T follicular helper cell (primary cell): ENCODE measurements around the gene EFCAB9.
"Not testable (repeated sequence)": the region's sequence is repeated elsewhere in the genome, so short reads cannot be mapped to it uniquely, and the experiment has no call there.

Experiments
- DNase-seq: peaks from one replicate; pipeline ENCODE4 v3.0.0-alpha.2; 2020; ENCODE audit warnings: low read depth
- total RNA-seq, 2 experiments: gene quantifications; one replicate each; lab custom pipeline; 2026; lab: John Stamatoyannopoulos, UW

EFCAB9 gene
- total RNA-seq = 0 to 0.06 reads per million in 2 experiments

DNA sequence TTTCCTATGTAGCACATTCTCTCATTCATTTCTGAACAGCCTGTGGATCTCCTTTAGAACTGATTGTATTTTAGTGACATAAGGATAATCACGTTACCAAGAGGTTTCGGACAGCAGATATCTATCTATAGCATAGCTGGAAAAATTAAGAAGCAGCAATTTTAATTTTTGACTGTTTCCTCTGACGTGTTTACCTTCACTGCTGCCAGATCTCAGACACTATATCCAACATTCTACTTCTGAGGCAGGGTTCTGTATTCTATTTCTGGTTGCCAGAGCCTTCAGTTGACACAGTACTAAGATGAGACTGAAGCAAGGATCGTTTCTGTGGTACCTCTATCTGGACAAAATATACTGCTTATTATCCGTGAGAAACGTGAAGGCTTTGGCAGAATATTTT, at the start of gene EFCAB9:
Gene EFCAB9, plus strand, starts transcription at position 301 of the 400 bp plus-strand sequence. Its CDS starts 1 bp downstream, at position 302.
- no peak for DNase-seq

DNA sequence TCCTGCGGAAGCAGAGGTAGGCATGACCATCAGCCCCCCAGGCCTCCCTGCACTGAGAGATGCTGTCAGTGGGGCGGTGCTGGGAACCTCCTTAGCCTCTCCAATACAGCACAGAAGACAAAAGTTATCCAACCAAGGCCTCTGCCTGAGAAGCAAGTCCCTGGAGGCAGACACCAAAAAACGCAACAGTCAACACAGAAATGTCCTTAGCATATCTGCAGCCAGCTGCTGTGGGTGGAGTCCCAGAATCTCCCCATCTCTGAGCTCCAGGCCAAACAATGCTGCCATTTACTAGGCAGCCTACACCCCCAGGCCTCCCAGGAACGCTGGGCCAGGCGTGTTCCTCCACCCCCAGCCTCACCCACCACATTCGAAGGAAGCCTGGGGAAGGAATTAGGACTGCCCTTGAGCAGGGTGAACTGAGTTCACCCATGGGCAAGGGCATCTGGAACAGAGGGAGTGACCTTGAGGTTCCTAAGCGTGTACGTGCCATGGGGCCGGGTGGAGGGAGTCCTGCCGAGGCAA, 49.6 kb upstream of the EFCAB9 start:
- no peak for DNase-seq

DNA sequence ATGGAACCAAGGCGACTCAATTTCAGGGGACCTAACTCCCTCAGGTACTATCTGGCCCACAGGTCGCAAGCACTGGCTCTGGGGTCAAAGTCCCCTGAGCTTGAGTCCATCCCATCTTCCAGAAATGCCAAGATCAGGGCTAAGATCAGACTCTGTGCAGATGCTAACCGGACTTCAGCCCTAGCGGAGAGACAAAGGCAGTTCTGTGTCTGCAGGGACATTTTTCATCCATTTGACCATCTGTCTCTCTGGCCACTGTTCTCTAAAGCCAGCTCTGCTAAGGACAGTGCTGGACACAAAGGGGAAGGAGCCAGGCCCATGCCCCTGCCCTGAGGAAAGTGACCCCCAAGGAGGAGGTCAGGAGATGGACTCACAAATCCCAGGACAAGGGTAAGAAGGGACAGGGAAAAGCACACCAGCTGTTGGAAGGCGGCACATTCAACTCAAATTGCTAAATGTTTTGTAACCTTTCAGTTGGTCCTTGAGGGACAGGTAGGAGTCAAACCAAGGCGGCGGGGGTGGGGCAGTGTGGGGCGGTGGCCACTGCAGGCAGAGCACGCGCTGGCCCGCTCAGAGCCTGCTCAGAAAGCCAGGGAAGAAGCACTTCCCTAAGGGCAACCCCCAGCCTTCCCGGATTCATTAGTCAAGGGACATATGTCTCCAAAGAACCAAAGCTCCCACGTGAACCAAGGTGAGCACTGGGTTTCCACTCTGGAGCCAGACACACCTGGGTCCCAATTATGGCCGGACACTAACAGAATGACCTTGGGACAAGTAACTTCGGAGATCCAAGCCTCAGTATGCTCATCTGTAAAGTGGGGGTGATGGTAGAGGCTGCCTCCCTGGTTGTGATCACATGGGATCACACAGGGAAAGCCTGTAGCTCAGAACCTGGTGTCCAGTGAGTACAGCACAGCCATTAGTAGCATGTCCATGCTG, 48.8 kb upstream of the EFCAB9 start:
- DNase-seq = no peak

DNA sequence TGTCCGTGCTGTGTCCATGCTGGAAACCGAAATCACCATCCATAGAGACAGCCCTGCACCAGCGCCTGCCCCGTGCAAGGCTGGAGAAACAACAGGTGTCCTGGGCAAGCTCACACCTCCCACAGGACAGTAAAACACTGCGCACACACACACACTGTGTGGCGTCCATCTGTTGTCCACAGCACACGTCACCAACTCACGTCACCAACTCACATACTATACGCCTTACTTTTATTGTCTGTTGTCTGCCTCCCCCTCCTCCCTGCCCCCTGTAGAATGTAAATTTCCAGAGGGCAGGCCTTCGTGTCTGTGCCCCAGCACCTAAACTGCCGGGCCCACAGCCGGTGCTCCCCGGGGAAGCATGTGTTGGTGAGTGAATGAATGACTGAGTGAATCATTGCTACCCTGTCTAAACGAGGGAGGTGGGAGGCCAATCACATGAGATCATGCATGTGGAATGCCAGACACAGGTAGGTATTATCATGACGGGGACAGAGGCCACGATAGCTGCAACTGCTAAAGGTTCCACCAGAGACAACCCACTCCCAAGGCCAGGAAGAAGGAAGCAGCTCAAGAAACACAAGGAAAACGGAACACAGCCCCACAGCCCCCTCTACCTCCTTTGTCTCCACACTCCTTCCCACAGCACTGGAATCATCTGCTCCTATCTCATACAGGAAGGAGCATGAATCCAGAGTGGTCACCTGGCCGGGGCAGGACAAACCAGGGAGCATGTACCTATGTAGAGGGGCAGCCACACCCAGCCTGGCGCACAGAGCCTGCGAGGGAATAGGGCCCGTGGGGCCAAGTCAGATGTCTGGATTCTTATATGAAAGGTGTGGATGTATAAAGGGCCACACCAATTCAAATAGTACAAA, 47.9 kb upstream of the EFCAB9 start:
- DNase-seq = no peak

DNA sequence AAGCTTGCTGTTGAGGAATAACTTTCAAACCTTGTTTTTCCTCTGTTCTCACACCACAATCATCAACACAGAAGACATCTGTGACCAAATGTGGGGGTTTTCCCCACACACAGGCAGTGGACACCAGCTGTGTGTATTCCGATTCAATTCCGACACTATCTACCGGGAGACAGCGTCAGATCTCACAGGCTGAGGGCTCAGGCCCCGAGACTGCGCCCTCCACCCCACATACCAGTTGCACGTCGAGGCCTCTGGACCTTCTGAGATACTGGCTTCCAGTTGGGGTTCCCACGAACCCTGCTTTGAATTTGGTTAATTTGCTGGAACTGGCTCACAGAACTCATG, 47.3 kb upstream of the EFCAB9 start:
- no peak for DNase-seq

DNA sequence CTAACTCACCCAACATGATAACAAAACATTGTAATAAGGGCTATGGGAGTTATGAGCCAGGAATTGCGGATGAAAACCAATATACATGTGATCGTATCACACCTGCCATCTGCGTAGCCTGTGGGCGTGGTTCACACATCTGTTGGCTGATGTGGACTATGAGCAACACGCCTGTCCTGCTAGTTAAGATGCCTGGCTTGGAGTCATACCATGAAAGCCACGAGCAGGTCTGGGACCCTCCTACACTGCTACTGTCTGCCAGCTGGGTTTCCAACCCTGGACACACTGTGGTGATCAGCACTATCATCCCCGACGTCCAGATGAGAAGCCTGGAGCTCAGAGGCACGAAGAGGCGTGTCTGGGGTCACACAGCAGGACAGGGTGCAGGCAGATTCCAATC, 46.1 kb upstream of the EFCAB9 start:
- DNase-seq = no peak

DNA sequence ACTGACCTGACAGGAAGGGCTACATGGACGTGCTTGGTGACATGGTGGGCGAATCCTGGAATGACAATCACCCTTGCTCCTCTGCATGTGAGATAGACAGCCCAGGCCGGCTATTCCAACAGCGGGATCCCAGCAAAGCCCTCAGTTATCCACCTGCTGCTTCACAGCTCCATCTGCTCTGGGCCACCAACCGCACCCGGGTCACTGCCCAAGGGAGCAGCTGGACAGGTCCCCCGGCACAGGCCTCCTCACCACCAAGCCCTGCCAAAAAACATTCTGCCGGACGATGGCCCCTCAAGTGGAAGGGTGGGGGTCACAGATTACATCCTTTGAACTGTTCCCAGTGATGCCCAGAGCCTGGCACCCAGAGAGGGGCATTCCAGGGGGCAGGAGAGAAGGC, 45.6 kb upstream of the EFCAB9 start:
- no peak for DNase-seq

DNA sequence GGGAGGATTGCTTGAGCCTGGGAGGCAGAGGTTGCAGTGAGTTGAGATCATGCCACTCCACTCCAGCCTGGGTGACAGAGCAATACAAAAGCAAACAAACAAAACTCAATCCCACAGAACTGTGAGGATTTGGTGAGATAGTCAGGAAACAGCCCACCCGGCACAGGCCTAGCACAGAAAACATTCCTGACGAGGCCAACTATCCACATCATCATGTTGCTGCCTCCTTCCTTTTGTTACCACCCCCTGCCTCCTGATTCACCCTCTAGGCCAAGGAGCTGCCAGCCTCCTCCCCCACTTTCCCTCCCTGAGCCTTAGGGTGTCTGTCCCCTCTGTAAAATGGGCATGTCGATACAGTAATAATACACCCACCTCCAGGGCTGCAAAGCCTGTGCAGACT, 44.9 kb upstream of the EFCAB9 start:
- no peak for DNase-seq

DNA sequence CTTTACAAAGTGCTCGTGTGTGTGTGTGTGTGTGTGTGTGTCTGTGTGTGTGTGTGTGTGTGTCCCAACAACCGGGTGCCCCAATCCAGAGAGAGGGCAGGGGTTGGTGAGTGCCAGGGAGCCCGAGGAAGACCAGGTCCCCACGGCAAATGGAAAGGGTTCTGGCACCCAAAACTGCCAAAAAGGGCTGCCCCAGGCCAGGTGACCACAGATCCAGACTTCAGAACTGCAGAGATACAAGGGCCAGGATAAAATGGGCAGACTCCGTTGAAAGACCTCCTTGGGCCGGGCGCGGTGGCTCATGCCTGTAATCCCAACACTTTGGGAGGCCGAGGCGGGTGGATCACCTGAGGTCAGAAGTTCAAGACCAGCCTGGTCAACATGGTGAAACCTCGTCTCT, 44.5 kb upstream of the EFCAB9 start:
- DNase-seq = not testable (repeated sequence)

DNA sequence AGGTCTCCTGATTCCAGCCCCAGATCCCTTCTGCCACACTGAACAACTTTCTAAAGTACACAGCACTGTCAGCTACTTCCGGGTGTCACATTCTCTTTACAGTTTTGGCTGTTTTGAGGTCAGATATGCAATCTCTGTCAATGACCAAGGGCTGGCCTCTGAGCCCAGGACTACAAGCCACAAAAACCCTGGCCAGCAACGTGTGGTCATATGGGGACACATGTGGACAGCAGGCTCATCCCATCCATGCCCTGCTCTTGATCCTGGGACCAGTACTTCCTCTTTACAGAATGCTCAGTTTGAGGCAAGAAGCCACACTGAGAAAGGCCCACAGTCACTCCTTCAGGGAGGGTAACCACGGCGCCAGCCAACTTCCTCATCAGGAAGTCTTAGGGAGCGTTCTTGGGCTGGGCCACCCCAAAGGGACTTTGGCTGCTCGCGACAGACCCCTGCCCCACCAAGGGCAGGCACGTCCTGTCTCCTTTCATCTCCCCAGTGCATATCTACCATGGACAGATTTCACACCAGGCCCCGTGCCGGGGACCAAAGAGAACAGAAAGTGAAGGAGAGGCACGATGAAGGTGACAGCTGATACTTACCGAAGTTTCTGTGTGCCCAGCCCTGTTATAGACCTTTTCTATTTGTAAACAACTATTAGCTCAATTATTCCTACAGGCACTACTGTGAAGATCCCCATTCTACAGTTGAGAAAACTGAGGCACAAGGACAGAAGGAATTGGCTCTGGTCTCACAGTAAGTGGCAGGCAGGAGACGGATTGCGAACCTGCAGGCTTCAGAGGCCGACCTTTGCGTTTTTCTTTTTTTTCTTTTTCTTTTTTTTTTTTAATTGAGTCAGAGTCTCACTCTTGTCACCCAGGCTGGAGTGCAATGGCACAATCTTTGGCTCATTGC, 43.2 kb upstream of the EFCAB9 start:
- DNase-seq = no peak

DNA sequence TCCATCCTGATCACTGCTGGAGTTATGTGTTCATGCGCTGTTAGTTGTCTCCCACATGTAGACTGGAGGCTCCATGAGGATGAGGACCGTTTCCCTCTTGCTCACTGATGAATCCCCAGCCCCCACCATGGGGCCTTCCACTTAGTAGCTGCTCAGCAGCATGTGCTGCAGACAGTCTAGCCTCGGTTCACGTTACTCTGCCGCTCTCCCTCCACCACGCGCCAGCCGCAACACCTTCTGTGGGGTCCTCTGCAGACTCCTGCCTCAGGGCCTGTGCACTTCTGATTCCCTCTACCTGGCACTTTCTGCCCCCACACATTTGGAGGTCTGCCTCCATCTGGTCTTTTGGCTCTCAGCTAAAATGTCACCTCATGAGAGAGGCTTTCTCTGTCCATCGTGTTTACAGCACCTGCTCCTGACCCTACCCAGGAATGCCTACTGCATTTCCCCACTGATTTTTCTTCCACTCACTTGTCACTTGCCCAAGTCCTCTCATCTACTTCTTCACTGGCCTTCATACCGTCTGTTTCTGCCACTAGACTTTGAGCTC, 42.2 kb upstream of the EFCAB9 start:
- no peak for DNase-seq

DNA sequence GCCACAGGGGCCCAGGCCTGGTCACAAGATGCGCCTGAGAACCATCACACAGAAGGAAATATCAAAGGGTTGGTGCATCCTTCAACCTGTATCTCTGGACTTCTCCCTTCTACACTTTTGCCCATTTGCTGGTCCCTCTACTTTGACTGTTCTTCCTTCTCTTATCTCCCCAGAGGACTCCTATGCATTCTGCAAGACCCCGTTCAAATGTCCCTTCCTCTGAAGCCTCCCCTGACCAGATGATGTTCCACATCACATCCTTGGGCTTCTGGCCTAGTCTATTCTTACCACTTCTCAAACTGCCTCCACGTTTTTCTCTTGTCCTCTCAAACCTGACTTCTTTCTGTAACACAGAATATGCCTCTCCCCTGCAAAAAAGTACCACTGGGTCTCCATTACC, 40.3 kb upstream of the EFCAB9 start:
- DNase-seq = no peak

DNA sequence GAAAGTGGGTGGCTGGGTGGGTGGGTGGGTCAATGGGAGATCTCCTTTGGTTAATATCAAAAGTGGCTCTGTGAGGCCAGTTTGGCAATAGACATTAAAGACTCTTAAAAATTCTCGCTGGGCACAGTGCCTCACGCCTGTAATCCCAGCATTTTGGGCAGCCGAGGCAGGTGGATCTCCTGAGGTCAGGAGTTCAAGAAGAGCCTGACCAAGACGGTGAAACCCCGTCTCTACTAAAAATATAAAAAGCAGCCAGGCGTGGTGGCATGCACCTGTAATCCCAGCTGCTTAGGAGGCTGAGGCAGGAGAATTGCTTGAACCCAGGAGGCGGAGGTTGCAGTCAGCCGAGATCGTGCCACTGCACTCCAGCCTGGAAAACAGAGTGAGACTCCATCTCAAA, 38.9 kb upstream of the EFCAB9 start:
- not testable (repeated sequence) for DNase-seq

DNA sequence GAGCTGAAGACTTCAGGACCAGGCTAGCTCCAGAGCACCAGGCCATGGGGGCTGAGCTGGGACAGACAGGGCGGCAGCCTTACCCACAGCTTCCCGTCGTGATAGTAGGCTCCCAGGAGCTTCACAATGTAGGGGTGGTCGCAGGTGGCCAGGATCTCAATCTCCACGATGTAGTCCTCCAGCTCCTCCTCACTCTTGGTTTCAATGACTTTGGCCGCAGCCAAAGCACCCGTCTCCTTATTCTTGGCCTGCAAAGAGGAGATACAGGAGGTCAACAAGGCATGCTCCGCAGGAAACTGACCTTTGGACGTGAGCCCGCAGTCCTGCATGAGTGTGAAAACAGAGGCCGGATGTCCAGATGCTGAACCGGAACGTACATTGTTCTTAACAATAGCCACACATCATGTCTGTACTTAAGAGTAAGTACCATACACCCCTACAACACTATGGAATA, 37.4 kb upstream of the EFCAB9 start:
- DNase-seq = no peak

DNA sequence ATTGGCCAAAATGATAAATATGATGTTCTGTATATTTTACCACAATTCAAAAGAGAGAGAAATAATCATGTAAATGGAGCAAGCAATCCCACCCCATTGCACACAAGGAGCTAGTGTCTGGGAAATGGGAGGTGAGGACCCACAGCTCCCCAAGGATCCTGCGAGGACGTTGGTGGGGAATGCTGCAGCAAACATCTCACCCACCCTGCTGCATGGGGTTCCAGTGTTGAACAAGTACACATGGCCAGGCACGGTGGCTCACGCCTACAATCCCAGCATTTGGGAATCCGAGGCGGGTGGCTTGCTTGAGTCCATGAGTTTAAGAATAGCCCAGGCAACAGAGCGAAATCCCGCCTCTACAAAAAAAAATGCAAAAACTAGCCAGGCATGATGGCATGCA, 35.0 kb upstream of the EFCAB9 start:
- no peak for DNase-seq

DNA sequence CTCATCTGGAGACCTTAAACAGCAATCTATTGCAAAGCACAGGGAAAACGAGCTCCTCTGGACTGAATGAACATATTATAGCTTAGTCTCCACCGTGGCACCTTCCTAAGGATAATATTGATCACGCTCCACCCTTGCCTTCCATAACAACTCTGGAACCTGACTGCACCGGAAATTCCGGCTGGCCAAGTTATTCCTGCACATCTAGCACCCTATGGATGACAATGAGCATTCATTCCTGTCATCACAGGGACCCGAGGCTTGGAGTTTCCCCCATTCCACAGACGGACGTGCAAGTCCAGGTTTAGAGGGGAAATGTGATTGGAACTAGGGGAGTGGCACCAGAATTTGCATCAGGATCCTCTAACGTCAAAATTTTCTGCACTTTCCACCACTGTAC, 33.5 kb upstream of the EFCAB9 start:
- no peak for DNase-seq

DNA sequence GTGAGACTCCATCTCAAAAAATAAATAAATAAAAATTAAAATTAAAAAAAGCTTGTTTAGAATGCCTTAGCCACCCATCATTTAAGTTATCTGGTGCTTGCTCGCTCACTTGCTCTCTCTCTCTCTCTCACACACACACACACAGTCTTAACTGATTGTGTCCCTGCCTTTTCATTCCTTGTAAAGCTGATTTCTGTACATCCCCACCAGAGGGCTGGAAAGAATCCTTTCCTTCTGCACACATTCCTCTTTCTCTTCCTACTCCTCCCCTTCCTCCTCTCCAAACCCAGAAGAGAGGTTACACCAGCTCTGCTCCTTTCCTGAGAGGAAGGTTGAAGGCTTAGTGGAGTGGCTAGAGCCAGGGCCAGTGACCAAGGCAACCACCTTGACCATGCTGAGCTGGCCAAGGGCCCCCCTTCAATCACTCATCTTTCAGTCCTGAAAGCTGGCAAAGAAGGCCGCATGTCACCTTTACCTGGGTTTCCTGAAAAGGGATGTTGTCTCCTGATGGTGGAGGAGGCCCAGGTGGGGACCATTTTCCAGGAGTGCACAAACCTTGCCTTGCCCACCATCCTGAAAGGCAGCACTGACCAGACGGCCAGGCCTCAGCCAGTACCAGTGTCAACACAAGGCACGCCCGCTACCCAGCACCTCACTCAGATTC, 31.5 kb upstream of the EFCAB9 start:
- no peak for DNase-seq

DNA sequence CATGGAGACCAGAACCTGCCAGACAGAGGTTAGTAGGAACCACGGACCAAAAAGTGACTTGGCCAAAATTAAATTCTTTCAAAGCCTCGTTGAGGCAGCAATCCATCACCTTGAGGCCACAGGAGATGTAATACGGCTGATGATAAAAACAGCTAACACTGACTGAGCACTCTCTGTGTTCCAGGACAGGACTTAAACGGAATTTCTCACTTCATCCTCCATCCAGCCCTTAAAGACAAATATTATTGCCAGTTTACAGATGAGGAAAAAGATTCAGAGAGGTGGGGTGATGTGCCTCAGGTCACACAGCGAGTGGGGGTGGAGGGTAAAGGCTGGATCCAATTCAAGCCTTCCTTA, 31.0 kb upstream of the EFCAB9 start:
- no peak for DNase-seq

DNA sequence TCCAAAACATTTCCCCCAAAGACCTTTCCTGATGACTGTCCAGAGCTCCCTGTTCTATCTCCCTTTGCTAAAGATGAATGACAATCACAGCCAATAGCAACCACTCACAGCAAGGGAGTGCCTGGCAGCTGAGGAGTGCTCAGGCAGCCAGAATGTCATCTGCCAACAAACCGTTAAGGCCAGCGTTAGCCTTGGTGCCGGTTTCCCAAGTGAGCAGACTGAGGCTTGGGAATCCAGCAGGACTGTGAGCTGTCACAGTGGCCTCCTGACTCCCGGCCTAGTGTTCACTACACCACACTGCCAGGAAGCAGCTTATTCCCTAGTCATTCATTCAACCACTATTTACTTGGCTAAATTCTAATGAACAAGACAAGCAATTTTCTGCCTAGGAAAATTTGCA, 30.6 kb upstream of the EFCAB9 start:
- no peak for DNase-seq

DNA sequence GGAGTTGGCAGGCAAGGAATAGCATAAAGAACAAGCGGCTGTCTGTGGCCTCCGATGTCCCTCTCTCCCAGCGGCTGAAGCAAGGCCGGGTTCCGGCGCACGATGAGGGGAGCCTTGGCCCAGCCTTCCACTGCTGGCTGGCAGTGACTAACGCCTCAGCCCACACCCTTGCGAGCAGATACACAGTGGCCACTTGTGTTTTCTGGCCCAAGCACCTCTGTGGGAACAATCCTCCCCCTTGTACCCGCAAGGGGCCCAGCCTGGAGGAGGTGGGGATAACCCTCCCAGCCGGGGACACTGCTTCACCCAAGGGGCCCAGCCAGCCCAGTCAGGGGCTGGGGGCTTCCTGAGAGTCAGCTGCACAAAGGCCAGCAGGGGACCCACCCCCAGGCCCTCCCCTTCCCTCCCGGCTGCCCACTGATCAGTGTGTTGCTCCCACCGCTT, 29.2 kb upstream of the EFCAB9 start:
- no peak for DNase-seq

DNA sequence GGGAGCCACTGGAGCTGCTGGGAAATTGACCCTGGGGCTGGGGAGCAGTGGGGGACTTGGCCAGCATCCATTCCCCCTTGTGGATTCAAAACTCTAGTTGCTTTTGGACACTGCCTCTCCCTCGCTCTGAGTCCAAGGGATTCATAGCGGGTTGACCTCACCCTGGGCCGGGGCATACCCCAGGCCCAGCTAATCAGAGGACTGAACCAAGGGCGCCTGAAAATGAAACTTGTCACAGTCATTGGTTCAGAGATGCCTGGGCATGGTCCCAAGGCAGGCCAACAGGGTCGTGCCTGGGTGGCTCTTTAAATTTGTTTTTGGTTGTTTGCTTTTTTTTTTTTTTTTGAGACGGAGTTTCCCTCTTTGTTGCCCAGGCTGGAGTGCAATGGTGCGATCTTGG, 28.5 kb upstream of the EFCAB9 start:
- no peak for DNase-seq
